ENCODE results near the gene MEGF11. TPM values are rescaled to one million over a fixed set of nuclear protein-coding genes. Genes with fewer than 3 reads are reported as not detected.

Gene MEGF11
- total RNA-seq, 2 donors from 2014 or later: not detected

DNA sequence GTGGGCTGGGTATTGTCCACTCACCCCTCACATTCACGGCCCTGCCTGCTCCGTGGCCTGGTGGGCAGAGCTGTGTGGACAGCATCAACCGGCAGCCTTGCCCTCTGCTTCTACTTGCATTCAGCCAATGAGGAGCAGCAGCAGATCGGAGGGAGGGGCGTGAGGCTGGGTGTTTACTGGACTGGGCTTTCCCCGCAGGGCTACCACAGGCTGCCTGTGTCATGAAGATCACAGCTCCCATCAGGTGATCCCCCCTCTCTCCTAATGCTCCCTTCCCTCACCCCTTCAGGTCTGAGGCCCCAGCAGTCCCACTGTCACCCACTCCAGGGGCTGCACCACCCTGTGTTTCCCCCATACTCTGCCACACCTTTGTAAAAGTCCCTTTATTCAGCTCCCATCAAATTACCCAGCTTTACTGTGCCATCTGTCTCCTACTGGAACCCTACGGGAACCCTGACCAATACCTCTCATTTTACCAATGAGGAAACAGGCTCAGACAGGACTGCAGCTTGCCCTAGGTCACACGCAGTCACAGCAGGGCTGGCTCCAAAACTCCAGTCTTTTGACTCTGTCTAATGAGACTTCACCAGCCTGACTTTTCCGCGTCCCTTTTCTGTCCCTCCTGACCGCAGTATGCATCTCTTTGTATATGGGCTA is 81.1 kb downstream of the MEGF11 start:
- no peak for DNase-seq (ENCODE audit: low spot score)
- no peak for TF ChIP-seq CTCF (IDR thresholded peaks at IDR 0.05)
- no peaks in the 10 kb centered on the region for H3K4me1 ChIP-seq
- H3K27me3 ChIP-seq: no peaks in the 10 kb centered on the region
- H3K36me3 ChIP-seq: no peaks in the 10 kb centered on the region
- H3K4me3 ChIP-seq: no peak overlapping the region
- H3K9me3 ChIP-seq: no peaks in the 10 kb centered on the region
- H3K27ac ChIP-seq: no peak overlapping the region

GRCh38 chr15:66171841-66172240 is 81.7 kb downstream of the MEGF11 start:
- no peaks in the 10 kb centered on the region for H3K36me3 ChIP-seq
- no peaks in the 10 kb centered on the region for H3K9me3 ChIP-seq
- H3K27ac ChIP-seq: no peak overlapping the region
- DNase-seq (ENCODE audit: low spot score): no peak
- H3K4me3 ChIP-seq: no peak overlapping the region
- no peaks in the 10 kb centered on the region for H3K27me3 ChIP-seq
- TF ChIP-seq CTCF (IDR thresholded peaks at IDR 0.05): no peak
- no peaks in the 10 kb centered on the region for H3K4me1 ChIP-seq

DNA sequence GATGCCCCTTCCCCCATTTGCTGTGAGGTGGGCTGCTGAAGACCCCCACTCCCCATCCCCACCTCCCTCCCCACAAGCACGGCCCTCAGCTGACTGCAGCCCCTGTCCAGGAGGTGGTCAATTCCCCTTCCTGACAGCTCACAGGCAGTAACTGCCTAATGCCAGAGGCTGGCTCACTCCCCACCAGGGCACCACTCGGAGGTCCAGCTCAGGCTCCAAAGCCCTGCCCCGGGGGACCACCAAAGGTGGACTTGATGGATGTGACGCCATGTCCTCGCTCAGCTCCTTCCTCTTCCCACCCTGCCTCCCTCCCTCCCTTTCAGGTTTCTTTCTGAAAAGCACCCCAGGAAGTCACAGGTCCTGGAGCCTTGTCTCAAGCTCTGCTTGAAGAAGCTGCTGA is 82.8 kb downstream of the MEGF11 start:
- no peak for DNase-seq (ENCODE audit: low spot score)
- Histone ChIP-seq H3K27me3 (no peaks in the 10 kb centered on the region), H3K4me3 (no peak overlapping the region), H3K27ac (no peak overlapping the region), H3K9me3 (no peaks in the 10 kb centered on the region), H3K4me1 (no peaks in the 10 kb centered on the region), H3K36me3 (no peaks in the 10 kb centered on the region)
- TF ChIP-seq CTCF (IDR thresholded peaks at IDR 0.05): no peak

DNA sequence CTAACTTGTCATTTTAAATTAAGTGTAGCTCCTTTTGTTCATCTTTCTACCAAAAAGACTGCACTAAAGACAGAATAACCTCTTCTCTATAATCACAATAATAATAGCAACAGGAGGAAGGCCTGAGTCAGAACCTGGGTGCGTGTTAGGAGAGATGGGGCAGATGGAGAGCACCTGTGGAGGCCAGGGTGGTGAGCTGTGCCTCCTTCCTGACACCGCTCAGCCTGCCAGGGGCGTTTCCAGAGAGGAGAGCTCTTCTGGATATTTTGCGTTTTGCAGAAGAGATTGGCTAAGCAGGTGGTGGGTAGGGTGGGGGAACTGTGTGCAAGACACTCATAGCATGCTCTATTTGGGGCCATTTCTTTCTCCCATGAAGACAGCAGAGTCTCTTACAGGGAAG is 83.5 kb downstream of the MEGF11 start:
- H3K4me3 ChIP-seq: no peak overlapping the region
- H3K27ac ChIP-seq: no peak overlapping the region
- no peak for DNase-seq (ENCODE audit: low spot score)
- H3K4me1 ChIP-seq: no peaks in the 10 kb centered on the region
- no peaks in the 10 kb centered on the region for H3K27me3 ChIP-seq
- no peak for TF ChIP-seq CTCF (IDR thresholded peaks at IDR 0.05)
- H3K9me3 ChIP-seq: no peaks in the 10 kb centered on the region
- no peaks in the 10 kb centered on the region for H3K36me3 ChIP-seq

DNA sequence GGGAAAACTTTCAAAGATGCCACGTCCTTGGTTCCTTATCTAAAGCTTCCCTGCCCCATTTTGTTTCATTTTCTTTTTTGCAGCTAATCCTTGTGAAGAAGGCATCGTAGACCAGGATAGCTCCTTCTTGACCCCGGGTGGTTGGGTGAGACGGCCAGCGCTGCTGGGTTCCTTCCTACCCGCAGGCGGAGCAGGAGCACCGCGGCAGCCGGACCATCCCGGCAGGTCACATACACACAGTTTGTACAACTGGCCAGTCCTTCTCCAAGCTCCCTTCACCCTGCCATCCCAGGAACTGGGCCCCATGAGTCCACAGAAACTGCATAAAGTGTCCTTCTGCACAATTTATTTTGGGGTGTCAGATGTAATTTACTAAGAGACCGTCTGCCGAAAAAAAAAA is 83.9 kb downstream of the MEGF11 start:
- Histone ChIP-seq H3K27me3 (no peaks in the 10 kb centered on the region), H3K4me1 (no peaks in the 10 kb centered on the region), H3K27ac (no peak overlapping the region), H3K36me3 (no peaks in the 10 kb centered on the region), H3K9me3 (no peaks in the 10 kb centered on the region), H3K4me3 (no peak overlapping the region)
- no peak for DNase-seq (ENCODE audit: low spot score)
- TF ChIP-seq CTCF (IDR thresholded peaks at IDR 0.05): no peak

DNA sequence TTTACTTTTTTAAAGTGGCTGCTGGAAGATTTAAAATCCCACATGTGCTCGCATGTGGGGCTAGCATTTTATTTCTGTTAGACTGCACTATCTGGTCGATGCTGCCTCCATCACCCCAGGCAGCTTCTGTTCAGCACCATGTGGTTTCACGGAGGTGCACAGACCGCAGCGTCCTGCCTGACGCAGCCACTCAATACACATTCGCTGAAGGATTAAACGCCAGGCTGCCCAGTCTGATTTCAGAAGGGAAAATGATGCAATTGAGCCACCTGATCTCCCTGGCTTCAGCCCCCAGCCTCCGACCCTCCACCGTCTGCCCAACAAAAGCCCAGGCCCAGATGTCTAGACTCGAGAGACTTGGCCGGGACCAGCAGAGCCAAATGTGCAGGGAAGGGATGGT is 84.5 kb downstream of the MEGF11 start:
- H3K27me3 ChIP-seq: no peaks in the 10 kb centered on the region
- H3K27ac ChIP-seq: no peak overlapping the region
- H3K4me3 ChIP-seq: no peak overlapping the region
- no peaks in the 10 kb centered on the region for H3K9me3 ChIP-seq
- no peak for DNase-seq (ENCODE audit: low spot score)
- TF ChIP-seq CTCF (IDR thresholded peaks at IDR 0.05): no peak
- no peaks in the 10 kb centered on the region for H3K4me1 ChIP-seq
- no peaks in the 10 kb centered on the region for H3K36me3 ChIP-seq

All from right atrium auricular region (tissue), 2 donors.